A673 (cell line): Measurements from ENCODE around the gene VCP.

Experiments used
- EZH2 ChIP-seq: fragments of 200-600 bp; sonication (generic); IDR thresholded peaks from 2 replicates; pipeline ENCODE4 v1.6.1; 2017; ENCODE audit warnings: borderline replicate concordance, low read depth, mild to moderate bottlenecking, mixed read lengths, antibody characterized with exemption, low read length; ENCODE audit not compliant: poor library complexity, severe bottlenecking
- TF ChIP-seq, protein P1 (sequence below): fragments of 300-800, 200-600 bp; sonication (generic); conservative IDR thresholded peaks from 2 replicates; pipeline ENCODE4 v1.5.1; 2017; ENCODE audit warnings: low read depth, mild to moderate bottlenecking, antibody characterized with exemption, low read length, moderate library complexity, mixed read lengths

DNA sequence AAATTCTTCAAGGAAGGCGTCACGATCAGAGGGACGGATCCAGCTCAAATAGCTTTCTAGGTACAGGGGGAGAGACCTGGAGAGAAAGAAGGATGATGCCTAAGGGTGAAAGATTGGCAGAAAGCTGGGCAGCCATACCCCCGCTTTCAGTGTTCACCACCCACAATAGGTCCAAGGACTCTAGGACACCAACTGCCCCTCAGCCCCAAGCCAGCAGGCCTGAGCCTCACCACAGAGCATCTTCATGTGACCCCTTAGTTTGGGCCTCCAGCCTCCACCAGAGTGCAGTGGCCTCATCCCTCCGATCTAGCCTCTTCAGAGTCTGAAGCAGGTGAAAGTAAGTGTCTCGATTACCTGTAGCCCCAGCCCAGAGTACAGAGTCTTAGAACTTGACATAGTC lies 1.7 kb upstream of the VCP start:
- no peak for TF ChIP-seq EZH2
- TF ChIP-seq, protein P1, sequence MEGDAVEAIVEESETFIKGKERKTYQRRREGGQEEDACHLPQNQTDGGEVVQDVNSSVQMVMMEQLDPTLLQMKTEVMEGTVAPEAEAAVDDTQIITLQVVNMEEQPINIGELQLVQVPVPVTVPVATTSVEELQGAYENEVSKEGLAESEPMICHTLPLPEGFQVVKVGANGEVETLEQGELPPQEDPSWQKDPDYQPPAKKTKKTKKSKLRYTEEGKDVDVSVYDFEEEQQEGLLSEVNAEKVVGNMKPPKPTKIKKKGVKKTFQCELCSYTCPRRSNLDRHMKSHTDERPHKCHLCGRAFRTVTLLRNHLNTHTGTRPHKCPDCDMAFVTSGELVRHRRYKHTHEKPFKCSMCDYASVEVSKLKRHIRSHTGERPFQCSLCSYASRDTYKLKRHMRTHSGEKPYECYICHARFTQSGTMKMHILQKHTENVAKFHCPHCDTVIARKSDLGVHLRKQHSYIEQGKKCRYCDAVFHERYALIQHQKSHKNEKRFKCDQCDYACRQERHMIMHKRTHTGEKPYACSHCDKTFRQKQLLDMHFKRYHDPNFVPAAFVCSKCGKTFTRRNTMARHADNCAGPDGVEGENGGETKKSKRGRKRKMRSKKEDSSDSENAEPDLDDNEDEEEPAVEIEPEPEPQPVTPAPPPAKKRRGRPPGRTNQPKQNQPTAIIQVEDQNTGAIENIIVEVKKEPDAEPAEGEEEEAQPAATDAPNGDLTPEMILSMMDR, result no peak
